Measurements from ENCODE around the gene ZNF438.

Gene ZNF438

DNA sequence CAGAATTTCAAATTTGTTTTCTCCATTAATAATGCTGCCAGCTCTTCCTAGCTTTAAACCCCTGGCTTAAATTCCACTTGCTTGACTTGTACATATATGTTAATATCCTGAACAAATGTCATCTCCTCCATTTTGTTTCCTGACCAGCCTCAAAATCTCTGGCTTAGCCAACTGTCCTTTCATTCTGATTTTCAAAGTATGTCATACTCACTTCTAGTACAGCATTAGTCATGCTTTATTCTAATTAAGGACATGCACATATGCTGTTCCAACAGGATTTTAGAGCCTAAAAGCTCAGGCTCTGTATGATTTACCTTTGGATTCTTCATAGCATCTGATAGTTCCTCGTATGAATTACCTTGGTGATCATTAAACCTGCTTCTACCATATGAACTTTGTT lies 158.3 kb downstream of the ZNF438 start:
- DNase-seq, result no peak

DNA sequence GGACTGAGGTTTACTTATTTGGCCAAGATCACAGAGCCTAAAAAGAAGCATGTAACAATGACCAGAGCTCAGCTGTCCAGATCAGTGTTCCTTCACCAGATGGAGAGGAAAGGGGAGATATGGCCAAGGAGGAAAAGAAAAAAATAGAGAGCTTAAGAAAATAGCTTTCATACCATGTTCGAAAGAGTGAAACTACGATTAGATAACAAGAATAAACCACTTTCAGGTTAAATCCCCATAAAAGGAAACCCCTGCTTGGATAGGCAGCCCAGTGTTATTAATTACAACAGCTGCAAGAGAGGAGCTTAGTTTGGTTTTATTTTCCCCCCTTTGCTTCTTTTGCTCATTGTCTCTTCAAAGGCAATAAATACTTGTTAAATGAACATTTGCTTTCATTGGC lies 160.8 kb downstream of the ZNF438 start:
- no peak for DNase-seq

DNA sequence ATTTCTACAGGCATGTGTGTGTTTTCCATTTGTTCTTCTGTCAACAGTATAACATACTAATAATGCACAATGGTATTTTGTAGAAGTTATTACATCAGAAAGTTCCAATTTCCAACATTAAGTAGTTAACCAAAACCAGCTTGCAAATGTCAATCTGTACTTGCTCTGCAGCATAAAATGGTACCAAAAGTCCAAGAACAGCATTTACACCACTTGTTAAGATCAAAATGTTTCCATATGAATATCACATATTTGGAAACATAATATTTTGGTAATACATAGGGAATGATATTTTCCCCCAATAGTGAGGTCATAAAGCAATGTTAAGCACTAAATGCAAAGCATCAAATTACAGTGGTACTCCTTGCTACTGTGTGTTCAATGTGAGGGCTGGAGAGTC lies 162.1 kb downstream of the ZNF438 start:
- no peak for DNase-seq

- DNase-seq, result no peak
Measured at GRCh38 chr10:30868611-30869010, 163.1 kb downstream of the ZNF438 start.

DNA sequence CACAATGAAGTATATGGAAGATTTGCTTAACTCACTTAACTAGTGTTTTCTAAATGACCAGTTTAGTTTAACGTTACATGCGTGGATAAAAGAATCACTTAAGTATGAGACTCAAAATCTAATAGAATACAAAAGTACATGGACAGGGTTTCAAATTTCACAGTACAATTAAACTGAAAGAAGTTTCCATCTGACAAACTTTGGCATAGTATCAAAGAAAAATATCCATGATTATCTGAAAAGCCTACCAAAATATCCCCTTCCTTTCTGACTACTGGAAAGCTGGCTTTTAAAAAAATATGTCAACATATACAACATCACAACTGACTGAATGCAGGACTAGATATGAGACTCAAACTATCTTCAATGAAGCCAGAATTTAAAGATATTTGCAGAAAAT lies 164.8 kb downstream of the ZNF438 start:
- DNase-seq, result no peak

- no peak for DNase-seq
Measured at GRCh38 chr10:30865141-30865926, 166.3 kb downstream of the ZNF438 start.

- DNase-seq, result no peak
Measured at GRCh38 chr10:30863516-30864210, 168.0 kb downstream of the ZNF438 start.

- no peak for DNase-seq
Measured at GRCh38 chr10:30862486-30862885, 169.2 kb downstream of the ZNF438 start.

- no peak for DNase-seq
Measured at GRCh38 chr10:30861976-30862375, 169.7 kb downstream of the ZNF438 start.

DNA sequence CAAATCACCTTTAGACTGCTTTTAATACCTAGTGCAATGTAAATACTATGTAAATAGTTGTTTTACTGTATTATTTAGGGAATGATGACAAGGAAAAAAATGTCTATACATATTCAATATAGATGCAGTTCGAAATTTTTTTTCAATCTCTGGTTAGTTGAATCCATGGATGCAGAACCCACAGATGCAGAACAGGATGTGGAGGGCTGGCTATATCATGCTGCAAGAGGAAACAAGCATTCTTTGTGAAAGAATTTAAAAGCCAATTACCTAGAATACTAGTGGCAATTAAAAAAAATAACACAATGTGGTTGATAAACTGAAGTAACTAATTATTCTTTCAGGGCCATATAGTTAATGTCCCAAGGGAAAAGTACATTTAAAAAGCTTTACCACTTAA lies 170.4 kb downstream of the ZNF438 start:
- no peak for DNase-seq

DNA sequence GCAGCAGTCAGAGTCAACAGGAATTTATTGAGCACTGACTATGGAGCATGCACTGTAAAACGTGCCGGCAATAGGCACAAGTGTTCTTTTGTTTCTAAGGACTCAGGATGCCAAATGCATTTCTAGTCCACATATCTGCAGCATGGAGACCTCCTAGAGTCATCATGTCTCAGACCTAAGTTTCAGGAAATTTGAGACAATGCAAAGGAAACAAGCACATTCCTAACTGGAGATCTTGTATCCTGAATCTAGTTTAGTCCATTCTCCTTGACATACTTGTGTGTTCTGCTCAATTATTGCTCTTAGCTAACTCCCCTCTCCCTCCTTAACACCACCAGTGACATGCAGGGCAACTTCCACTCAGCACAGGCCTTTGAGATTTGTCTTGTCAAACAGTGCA lies 173.2 kb downstream of the ZNF438 start:
- DNase-seq, result no peak

DNA sequence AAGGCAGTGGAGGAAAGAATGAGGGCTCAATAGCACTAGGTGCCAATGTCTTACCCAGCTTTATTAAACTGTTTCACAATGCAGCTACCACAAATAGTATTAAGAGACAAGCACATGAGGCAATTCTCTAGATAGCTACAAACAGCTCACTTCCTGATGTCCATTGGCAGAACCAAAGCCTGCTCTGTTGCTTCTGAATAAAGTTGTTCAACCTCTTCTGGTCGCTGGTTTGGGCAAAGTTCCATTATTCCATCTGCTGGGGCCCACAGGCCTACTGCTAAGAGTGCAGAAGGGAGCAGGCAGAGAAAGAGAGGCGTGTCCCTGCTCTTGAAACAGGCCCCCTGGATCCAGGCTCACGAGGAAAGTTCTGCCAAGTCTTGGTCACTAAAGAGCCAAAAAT lies 173.9 kb downstream of the ZNF438 start:
- no peak for DNase-seq

- DNase-seq, result no peak
Measured at GRCh38 chr10:30855131-30855530, 176.5 kb downstream of the ZNF438 start.

GRCh38 chr10:30854656-30855055 lies 177.0 kb downstream of the ZNF438 start:
- no peak for DNase-seq

DNA sequence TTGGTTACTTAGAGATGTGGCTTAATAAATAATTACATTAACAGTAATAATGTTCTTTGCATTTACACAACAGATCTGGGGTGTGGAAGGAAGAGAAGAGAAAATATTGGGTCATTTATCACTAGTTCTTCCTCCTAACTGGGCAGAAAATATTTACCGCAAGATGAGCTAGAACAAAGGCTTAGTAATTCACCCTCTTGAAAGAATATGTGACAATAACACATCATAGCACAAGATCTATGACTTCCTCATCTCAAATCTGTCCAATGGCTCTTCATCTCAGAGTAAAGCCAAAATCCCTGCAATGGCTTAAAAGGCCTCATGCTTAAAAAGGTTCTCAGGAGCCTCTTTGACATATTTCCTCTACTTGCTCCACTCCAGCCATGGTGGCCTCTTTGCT lies 178.6 kb downstream of the ZNF438 start:
- no peak for DNase-seq

DNA sequence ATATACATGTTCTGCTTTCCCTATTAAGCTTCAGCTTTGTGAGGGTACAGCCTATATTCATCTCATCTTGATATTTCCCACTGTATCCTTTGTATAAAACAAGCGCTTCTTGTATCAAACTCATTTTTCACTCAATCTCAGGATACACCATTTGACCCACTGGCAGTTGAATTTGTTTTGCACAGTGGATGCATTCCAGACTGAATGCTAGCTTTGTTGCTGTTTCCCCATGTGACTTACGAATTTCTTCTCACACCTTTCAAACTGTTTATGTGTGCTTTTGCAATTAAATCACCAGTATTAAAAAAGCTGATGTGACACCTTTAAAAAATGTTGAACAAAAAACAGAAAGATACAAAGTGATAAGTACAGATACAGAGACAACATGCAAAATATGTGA lies 180.9 kb downstream of the ZNF438 start:
- DNase-seq, result no peak

- DNase-seq, result no peak
Measured at GRCh38 chr10:30849231-30850035, 182.2 kb downstream of the ZNF438 start.

GRCh38 chr10:30848396-30849032 lies 183.2 kb downstream of the ZNF438 start:
- no peak for DNase-seq

DNA sequence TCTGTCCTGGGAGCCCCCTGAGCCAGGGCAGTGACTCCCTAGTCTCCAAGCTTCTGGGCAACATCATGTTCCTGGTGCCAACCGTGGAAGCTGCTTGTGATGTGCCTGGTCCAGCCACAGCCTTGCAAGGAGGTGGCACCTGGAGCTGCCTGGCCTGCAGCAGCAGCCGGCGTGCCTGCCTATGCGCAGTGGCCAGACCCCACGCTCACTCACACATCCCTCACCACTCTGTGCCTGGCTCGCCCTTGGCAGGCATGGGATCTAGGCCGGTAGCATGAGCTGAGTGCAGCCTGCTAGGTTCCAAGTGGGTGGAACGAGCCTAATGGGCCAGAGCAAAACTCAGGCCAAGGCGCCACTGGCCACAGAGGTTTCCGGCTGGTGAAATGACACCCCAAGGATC lies 184.0 kb downstream of the ZNF438 start:
- DNase-seq, result no peak

- DNase-seq, result no peak
Measured at GRCh38 chr10:30847199-30847598, 184.5 kb downstream of the ZNF438 start.

DNA sequence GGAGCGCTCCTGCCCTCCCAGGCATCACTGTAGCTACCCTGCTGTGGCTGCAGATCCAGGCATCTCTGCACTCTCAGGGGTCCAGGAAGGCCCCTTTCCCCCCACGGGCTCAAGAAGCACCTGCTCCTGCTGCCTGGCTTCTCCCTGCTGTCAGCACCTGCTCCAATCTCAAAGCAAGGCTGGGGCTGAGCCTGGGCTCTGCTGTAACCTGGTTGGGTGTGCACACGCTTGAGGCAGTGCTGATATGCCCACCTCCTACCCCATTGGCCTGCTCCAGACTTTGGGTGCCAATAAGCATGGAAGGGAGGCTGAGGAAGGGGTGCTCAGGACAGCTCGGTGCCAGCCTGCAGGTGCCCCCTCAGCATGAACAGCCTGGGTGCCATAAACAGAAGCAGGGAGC lies 185.0 kb downstream of the ZNF438 start:
- DNase-seq, result no peak

- DNase-seq, result no peak
Measured at GRCh38 chr10:30842894-30843293, 188.8 kb downstream of the ZNF438 start.

DNA sequence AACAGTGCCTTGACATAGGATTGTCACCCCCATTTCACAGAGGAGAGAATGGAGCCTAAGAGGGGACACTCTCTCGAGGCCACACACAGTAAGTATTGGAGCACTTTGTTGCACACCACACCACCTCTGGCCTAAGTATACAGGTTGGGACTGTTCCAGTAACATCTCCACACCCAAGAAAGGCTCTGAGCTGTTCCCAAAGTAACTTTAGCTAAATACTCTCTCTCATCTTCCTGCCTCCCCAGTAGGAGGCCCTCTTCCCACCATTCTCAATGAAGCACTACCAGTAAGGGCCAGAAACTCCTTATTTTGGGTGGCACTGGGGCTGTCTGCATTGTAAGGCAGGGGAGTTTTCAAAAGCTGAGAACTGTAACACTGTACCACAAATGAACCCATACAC lies 189.5 kb downstream of the ZNF438 start:
- DNase-seq, result no peak

Measured in activated CD4-positive, alpha-beta T cell treated with anti-CD3 and anti-CD28 coated beads for 1 hour (primary cell).